Renal cortical epithelial cell (primary cell): Measurements from ENCODE around the gene PRUNE1. TPM values are rescaled to one million over a fixed set of nuclear protein-coding genes. Genes with fewer than 3 reads are reported as not detected.
A peak's percentile ranks its signal among the peaks of the same experiment; 100 is the strongest.

Source experiments
- DNase-seq: peaks from one replicate; pipeline ENCODE4 v3.0.0-alpha.2; 2011; ENCODE audit warnings: low read depth
- total RNA-seq: library from RNA; depleted of rRNA; stranded (reverse); fragments of >200 nt; gene quantifications from 2 replicates; pipeline ENCODE4 v1.2.3, GENCODE V29; 2014

Gene PRUNE1
- total RNA-seq, 1 donor from 2014 or later = 21.6 TPM

DNA sequence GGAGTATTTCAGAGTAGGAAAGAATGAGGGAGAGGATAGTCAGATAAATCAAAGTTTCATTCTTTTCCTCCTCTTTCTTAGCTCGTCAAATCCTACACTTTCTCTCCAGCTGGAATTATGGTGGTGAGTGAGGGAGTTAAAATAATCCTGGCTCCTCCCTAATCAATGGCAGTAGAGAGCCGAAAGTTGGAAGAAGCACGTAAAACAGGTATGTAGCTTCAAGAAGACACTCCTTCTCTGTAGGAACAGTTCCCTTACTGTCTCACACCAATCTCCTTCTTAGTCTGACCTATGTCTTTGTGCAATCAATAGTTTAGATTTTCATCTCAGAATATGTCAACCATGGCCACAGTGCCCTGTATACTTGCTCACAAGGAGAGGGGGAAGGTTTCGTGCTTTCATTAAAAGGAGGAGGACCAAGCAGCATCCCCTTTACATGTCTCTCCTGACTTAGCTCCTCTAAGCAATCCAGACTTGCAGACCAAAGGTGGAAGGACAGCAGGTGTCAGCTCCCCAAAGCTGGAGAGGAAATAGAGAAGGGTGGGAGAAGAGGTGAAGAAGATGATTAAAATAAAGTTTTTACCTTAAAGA, 2.4 kb upstream of the PRUNE1 start:
- no peak for DNase-seq

DNA sequence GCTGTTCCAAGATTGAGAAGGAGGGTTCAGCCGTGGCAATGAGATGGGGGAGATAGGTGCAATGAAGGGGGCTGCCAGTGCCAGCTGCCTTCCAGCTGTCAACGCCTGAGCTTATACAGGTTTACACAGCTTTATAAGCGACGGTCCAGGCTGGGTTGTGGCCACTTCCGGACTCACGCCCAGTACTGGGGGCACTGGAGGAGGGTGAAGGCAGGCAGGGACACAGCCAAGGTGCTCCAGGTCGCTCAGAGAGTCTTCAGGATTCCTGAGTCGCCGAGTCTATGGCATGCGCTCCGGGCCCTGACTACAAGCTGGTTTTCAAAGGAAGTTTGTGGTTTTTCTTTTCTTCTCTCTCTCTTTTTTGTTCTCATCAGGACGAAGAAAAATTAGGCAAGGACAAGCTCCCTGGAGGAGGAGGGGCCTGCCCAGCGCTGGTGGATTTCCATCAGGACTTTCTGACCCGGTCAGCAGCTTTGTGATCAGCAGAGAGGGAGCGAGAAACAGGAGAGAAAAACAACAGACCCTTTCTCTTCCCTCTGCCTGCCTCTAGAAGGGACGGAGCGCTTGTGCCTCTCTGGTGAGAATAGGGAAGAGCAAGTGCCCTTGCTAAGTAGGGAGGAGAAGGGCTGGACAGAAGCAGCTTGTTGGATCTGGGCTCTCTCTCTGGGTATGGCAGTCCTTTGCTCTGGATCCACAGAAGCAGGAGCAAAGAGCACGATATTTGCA, 1.8 kb upstream of the PRUNE1 start, which contains the start of gene MINDY1:
Gene MINDY1, minus strand, starts transcription at position 576 of the 726 bp plus-strand sequence. CDS start 4,285 bp downstream, outside the sequence.
- DNase-seq = peak; percentile 87

DNA sequence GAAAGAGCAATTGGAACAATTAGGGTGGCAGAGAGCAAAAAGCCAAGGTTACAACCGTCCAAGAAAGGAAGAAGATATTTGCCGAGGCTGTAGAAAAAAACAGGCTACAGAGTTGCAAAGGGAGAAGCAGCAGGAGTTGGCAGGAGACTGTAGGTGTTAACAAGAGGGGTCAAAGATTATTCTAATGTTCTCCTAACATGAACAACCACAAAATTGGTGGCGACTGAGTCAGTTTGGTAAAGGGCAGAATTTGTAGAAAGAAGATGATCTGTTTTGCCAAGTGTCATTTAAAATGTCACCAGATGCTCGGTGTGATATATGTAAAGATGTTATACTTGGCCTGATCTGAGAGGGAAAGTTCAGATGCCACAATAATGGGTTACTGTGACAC, 401 bp upstream of the PRUNE1 start:
- no peak for DNase-seq

DNA sequence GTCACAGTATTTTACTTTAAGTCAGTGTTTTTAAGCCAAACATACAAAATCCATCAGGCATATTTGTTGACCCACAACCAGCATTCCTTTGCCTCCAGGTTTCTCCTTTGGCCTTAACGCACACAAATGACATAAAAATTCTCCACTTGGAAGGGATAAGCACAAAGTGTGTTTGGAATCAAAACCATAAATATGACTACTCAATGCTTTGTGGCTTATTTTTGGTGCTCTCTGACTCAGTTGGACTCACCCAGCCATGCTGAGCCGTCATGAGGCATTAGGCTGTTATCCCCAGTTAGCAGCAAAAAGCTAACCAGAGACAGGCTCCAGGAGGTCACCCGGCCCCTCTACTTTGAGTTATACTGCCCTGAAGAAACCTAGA, 948 bp downstream of the PRUNE1 start:
- peak; percentile 62 for DNase-seq

DNA sequence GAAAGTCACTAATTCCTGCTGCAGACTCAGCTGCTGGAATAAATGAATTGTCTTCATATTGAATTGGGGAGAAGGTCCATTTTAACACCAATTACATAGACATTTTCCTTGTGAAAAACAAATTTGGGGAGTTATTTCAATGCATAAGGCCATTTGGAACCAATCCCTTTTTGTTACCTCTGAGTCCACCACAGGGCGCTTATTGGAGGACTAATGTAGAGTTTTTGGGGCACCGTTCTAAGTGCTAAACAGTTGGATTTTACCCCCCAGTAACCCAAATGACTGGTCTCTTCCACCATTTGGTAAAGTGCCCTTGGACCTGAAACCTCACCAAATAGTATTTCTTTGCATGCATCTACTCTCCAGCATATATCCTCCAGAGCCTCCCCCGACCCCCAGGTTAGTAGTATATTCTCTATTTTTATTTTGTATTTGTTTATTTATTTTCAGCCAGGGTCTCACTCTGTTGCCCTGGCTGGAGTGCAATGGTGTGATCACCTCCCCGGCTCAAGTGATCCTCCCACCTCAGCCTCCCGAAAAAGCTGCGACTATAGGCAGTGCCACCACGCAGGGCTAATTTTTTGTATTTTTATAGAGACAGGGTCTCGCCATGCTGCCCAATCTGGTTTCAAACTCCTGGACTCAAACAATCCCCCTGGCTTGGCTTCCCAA, 1.6 kb downstream of the PRUNE1 start:
- no peak for DNase-seq

DNA sequence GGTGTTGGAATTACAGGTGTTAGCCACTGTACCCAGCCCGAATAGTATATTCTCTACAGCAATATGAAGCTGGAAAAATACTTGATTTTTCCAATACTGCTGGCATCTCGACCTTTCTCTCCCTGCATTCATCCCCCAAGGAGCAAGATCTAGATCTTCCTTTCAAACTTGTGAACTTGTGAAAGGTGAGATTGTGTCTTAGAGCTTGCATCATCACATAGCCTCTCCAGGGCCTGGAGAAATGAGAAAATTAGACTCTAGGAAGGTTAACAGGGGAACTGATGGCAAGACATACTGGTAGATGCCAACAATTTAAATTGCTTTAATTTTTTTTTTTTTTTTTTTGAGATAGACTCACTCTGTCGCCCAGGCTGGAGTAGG, 2.1 kb downstream of the PRUNE1 start:
- no peak for DNase-seq

DNA sequence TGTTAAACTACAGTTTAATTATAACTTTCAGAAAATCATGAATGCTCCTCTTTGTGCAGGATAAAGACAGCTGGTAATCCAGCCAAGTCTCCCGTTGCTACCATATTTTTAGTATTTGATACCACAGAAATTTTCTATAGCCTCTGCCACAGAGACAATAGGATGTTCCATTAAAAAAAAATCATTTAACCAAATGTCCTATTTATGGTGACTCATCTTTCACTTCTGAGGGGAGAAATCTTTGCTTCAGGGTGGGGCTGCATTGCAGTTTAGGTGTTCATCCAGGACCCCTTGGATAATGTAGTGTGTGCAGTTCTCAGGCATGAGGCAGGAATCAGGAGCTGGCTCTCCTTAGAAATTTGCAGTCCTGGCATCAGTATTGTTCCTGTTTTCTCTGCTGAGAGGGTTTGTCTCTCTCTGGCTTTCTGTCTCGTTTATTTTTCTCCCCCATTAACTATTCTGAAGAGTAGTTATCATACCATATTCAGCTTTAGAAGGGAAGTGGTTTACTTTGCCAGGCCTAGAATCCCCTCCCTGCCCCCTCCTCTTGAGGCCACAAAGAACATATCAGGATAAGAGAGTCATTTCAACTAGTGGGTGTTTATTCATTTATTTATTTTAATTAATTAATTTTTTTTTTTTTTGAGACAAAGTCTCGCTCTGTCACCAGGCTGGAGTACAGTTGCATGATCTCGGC, 3.1 kb downstream of the PRUNE1 start:
- no peak for DNase-seq

DNA sequence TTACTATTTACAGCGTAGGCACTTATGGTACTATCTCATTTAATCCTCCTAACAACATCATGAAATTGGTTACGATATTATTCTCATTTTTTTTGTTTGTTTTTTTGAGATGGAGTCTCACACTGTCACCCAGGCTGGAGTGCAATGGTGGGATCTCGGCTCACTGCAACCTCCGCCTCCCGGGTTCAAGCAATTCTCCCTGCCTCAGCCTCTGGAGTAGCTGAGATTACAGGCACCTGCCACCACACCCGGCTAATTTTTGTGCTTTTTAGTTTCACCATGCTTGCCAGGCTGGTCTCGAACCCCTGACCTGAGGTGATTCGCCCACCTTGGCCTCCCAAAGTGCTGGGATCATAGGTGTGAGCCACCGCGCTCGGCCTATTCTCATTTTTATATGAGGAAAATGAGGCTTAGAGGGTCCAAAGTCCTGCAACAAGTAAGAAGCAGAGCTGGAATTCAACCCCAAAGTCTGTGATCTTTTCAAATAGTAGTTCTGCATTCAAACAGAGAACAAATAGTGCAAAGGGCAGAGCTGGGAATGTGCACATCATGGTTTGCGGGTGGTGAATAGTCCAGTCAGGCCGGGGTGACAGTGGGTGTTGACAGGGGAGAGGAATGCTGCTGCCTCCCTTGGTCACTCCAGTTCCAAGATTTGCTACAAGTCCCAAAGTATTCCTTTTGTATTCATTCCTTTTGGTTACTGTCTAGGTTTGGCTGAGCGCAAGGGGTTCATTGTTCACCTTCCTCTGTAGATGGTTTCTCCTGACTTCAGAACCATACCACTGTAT, 4.6 kb downstream of the PRUNE1 start:
- peak; percentile 75 for DNase-seq

DNA sequence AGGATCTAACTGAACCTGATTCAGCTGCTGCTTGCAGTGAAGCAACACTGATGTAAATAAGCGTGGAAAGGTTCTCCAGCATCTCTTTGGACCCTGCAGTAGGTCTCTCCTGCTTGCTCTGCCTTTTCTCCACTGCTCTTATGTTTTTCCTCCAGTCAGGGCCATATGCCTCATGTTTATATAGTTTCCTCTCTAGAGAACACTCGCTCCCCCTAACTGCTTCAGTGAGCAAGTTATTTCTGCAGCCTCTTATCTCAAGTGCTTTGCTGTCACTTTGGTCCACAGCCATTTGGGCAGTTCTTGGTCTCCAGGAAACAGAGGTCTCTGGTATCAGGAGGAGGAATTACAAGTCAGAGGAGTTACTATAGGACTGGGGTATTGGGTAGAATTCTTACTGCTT, 5.3 kb downstream of the PRUNE1 start:
- DNase-seq = no peak

DNA sequence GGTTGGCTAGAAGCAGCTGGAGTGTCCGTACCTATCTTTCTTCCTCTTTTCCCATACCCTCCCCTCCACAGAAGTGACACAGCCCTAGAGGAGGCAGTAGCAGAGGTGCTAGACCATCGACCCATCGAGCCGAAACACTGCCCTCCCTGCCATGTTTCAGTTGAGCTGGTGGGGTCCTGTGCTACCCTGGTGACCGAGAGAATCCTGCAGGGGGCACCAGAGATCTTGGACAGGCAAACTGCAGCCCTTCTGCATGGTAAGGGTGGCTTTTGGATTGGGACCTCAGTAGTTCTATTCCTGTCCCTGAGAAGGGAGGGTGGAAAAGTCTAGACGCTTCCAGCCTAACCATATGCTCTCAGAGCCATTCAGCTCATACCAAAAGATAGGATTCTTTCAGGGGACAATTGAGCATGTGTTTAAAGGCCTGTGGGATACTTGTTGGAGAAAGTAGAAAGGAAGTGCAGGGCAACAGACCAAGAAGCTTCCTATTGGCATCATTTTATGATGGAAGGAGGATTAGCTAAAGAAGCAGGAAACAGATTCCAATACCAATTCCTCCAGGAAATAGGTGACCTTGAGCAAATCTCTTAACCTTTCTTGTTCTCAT, 16.4 kb downstream of the PRUNE1 start:
- DNase-seq = peak; percentile 65

DNA sequence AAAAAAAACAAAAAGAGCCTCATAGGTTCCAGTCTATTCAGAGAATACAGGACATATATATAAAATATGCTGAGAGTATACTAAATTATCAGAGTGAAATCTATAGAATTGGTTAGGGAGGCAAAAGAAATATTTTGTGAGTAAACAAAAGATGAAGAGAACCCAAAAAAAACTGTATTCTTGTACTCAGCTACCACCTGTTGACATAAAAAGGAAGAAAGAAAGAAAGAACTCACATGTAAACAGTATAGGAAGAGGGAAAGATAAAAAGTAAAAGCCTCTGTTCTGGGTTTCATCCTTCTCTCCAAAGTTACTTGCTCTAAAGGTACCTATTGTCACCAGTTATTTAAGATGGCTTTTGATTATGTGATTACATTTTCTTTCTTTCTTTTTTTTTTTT, 18.2 kb downstream of the PRUNE1 start:
- no peak for DNase-seq

DNA sequence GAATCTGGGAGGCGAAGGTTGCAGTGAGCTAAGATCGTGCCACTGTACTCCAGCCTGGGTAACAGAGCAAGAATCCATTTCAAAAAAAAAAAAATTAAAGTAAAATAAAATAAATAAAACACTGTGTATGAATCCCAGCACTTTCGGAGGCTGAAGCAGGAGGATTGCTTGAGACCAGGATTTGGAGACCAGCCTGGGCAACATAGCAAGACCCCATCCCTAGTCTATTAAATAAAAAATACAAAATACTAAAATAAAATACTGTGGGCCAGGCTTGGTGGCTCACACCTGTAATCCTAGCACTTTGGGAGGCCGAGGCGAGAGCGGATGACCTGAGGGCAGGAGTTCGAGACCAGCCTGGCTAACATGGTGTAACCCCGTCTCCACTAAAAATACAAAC, 23.9 kb downstream of the PRUNE1 start:
- DNase-seq = no peak

DNA sequence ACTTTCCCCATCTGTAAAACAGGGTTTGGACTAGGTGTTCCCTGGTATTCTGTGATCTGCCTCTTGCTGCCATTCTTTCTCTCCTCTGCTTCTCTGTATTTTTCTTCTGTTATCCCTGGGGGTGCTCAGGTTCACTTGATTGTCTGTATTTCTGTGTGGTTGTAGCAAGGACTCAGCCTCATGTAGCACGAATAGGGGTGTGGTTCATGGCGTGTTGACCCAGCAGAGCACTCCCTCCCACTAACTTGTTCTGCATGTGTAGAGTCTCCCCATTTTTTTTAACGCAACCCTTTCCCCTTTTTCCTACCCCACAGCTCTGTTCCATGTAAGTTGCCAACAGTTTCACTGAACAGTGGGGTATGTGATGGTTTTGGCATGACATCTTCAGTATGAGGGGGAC, 26.9 kb downstream of the PRUNE1 start:
- no peak for DNase-seq

DNA sequence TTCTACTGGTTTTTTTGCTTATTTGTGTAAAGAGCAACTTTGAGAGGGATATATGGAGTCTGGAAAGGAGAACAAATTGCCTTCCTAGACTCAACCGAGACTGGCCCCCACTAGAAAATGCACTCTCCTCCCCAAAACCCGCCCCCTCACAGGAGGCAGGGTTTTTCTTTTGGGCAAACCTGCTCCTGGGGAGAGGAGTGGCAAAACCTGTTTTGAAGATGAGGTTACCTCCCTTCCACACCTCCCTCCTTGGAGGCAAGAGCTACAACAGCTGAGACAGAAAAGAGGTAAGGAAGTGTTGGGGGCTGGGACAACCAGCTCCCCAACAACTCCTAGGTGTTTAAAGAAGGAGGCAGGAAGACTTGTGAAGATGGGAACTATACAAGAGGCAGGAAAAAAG, 28.1 kb downstream of the PRUNE1 start, which contains the start of gene BNIPL:
Gene BNIPL, plus strand, starts transcription at position 231 of the 400 bp plus-strand sequence. Its CDS starts 140 bp downstream, at position 371.
- DNase-seq = no peak

DNA sequence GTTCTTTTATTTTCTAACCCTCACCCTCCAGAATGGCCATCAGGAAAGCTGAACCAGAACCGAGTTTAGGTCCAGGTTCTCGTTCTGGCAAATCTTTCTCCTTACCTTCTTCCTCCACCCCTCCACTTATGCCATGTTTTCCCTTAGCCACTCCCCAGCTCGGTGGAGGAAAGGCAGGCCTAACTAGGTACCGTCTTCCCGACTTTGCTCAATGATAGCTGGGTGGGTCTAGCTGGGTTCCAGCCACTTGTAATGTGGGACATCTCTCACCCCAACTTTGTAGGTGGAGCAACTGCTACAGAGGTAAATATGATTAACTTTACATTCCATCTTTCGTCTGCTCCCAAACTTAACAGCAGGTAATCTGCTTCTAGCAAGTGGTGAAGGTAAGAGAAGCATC, 28.8 kb downstream of the PRUNE1 start:
- DNase-seq = no peak

DNA sequence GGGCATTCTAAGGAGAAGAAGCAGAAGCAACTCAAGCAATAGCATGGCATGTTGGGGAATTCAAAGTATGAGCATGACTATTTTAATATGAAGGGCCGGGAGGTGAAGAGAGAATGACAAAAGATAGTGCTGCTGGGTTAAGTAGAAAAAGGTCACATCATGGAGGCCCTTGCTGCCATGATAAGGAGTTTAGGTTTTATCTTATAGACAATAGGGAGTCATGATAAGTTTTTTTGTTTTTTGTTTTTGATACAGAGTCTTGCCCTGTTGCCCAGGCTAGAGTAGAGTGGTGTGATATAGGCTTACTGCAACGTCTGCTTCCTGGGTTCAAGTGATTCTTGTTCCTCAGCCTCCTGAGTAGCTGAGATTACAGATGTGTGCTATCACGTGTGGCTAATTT, 31.3 kb downstream of the PRUNE1 start:
- no peak for DNase-seq

DNA sequence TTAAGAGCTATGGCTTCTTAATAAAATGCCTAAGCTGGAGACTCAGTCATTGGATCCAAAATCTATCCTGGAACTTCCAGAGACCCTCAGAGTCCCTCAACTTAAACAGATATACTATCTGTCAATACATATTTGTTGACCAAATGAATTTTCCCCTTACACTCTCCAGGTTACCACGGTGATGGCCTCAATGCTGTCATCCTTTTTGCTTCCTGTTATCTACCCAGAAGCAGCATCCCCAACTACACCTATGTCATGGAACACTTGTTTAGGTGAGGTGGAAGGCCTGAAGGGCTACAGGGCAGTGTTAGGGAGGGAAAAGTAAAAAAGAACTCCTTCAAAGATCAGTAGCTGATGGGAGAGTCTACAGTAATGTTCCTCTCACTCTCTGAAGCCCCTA, 34.9 kb downstream of the PRUNE1 start:
- DNase-seq = no peak

DNA sequence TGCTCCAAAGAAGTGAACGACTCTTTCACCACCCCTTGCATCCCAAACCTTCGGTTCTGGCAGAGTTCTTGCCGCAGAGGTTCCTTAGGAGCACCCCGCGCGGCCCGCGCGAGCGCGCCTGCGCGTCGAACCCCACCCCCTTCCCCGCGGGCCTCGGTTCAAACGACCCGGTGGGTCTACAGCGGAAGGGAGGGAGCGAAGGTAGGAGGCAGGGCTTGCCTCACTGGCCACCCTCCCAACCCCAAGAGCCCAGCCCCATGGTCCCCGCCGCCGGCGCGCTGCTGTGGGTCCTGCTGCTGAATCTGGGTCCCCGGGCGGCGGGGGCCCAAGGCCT, 39.3 kb downstream of the PRUNE1 start, which contains the start of gene C1orf56:
Gene C1orf56, plus strand, starts transcription at position 161 of the 334 bp plus-strand sequence. Its CDS starts 97 bp downstream, at position 258.
- peak; percentile 40 for DNase-seq

DNA sequence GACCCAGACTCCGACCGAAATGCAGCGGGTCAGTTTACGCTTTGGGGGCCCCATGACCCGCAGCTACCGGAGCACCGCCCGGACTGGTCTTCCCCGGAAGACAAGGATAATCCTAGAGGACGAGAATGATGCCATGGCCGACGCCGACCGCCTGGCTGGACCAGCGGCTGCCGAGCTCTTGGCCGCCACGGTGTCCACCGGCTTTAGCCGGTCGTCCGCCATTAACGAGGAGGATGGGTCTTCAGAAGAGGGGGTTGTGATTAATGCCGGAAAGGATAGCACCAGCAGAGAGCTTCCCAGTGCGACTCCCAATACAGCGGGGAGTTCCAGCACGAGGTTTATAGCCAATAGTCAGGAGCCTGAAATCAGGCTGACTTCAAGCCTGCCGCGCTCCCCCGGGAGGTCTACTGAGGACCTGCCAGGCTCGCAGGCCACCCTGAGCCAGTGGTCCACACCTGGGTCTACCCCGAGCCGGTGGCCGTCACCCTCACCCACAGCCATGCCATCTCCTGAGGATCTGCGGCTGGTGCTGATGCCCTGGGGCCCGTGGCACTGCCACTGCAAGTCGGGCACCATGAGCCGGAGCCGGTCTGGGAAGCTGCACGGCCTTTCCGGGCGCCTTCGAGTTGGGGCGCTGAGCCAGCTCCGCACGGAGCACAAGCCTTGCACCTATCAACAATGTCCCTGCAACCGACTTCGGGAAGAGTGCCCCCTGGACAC, 39.8 kb downstream of the PRUNE1 start:
- peak; percentile 57 for DNase-seq

DNA sequence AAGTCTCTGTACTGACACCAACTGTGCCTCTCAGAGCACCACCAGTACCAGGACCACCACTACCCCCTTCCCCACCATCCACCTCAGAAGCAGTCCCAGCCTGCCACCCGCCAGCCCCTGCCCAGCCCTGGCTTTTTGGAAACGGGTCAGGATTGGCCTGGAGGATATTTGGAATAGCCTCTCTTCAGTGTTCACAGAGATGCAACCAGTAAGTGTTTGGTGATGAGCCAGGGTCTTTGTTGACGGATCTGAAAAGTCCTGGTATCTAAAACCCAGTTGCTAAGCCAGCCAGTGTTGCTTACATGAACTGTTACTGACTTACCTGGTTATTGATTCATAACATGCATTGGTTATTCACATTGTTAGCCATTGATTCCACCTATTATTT, 40.4 kb downstream of the PRUNE1 start:
- no peak for DNase-seq

DNA sequence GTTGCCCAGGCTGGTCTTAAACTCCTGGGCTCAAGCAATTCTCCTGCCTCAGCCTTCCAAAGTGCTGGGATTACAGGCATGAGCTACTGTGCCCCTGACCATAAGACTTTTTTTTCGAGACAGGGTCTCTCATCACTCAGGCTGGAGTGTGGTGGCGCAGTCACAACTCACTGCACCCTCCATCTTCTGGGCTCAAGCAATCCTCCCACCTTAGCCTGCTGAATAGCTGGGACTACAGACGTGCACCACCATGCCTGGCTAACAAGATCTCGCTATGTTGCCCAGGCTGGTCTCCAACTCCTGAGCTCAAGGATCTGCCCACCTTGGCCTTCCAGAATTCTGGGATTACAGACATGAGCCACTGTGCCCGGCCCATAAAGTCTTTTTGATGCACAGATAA, 41.2 kb downstream of the PRUNE1 start:
- no peak for DNase-seq
